ENCODE measurements around the gene CLCN2.
A peak's percentile ranks its signal among the peaks of the same experiment; 100 is the strongest.

The CLCN2 gene

DNA sequence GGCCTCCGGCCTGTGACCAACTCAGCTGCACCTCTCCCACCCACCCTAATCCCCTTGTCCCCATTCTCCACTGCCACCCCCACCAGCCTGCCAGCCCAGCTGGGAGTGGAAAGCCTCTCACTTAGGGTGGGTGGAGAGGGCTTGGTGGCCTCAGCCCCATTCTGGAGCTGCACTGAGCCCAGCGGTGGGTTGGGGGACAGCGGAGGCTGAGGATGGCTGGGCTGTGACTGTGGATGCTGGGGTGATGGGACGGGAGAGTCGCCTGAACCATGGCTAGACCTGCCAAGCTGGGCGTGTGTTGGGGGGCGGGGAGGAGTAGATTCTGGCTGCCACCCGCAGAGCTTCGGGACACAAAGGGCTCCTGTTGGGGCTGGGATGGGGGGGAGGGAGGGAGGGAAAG, 1.8 kb downstream of the CLCN2 start:
- DNase-seq: no peak

- DNase-seq: no peak
These were observed 2.5 kb downstream of the CLCN2 start for GRCh38 chr3:184358921-184359350.

- no peak for DNase-seq
These were observed 3.2 kb downstream of the CLCN2 start for GRCh38 chr3:184358124-184358767.

DNA sequence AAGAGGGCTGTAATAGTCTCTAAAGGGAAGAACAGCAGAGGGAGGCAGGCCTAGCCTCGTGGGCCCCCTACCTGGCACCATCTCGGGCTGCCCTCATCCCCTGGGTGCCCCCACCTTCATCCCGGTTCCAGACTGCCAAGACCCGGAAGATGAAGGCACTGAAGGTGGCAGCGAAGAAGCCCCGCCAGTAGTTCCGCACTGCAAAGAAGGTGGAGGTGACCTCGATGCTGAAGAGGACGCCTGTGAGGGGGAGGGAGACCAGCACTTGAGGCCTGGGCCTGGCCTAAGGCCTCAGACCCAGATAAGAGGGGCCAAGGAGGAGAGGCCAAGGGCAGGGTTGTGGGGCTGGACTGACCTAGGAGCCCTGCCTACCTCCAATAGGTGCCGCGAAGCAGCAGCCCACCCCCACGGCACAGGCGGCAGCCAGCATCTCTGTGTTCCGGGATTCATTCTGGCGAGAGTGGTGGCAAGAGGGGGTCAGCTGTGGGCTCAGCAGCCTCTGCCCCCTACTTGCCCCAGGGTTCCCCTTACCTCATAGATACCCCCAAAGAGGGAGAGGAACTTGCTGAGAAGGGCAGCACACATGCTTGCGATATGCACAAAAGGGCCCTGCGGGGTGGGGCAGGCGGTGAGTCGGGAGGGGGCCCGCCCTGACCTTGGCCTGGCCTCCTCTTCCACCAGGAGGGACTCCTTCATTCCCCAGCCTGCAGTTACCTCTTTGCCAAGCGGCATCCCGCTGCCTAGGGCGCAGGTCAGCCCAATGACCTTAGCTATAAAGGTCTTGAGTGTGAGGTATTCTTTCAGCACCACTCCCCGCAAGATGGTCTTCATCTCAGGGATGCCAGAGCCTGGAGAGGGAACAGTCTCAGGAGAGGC, 3.9 kb downstream of the CLCN2 start:
- no peak for DNase-seq

- DNase-seq: no peak
These were observed 6.0 kb downstream of the CLCN2 start for GRCh38 chr3:184355261-184356040.

- no peak for DNase-seq
These were observed 6.7 kb downstream of the CLCN2 start for GRCh38 chr3:184354754-184355153.

DNA sequence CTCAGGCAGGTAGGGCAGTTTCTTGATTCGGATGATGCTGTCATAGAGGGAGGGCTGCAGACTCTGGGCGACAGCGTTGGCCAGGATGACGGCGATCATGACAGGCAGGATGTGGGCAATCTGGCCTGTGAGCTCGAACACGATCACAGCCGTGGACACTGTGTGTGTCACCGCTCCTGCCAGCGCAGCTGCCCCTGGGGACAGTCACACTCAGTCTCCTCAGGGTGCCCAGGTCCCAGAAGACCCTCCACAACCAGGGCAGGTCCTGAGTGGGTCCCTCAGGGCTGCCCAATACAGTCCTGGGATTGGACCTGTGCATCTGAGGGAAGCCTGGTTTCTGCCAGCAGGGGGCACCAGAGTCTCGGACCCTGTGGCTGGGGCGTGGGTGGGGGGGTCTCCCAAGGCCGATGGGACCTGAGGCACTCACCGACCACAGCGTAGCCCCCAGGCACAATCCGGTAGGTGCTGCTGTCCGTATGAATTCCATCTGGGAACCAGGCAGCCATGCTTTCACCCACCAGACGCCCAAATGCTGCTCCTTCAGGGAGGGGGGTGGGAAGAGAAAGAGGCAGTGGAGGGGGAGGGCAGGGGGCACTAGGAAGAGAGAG, 7.2 kb downstream of the CLCN2 start:
- DNase-seq: peak; percentile 53

DNA sequence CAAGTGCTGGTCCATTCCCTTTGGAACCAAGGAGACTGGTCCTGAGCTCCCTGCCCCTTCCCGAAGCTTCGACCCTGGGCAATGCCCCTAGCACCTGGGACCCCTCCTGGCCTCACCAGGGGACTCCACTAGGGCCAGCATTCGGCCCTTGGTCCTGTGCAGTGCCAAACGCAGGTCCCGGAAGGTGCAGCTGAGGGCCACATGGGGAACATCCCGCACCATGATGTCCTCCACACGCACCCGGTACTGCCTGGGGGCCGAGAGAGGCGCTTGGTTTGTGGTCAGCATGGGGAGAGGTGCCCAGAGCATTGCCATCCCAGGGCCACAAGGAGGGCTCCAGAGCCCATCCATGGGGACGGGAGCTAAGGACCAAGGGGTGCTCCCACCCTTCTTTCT, 7.9 kb downstream of the CLCN2 start:
- no peak for DNase-seq

GRCh38 chr3:184352897-184353545, 8.4 kb downstream of the CLCN2 start:
- DNase-seq: no peak

- DNase-seq: no peak
These were observed 9.1 kb downstream of the CLCN2 start for GRCh38 chr3:184352149-184352785.

DNA sequence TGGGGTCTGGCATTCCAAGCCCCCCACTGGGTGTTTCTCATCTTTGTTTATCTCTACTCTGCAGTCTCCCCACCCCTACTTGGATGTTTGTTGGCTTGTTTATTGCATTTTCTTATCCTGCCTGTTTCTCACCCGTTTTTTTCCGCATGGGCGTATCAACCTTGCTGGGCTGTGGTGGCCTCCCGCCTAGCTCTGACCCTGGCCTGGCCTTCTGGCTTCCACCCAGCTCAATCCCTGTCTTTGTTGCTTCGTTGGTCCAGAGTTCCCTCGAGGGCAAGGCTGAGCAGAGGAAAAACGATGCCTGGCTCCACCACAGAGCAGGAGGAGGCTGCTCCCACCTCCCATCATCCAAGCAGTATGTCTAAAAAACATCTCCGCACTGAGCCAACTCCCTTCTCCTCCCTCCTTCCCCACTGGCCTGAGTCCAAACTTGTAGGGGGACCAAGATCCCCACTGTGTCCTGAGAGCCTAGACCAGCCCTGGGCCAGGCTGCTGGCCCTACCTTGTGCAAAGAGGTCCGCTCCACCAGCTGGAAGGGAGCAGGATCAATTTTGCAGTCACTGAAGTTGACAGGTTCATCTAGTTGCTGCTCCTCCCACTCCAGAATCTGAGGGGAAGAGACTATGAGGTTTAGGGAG, 9.8 kb downstream of the CLCN2 start:
- no peak for DNase-seq

DNA sequence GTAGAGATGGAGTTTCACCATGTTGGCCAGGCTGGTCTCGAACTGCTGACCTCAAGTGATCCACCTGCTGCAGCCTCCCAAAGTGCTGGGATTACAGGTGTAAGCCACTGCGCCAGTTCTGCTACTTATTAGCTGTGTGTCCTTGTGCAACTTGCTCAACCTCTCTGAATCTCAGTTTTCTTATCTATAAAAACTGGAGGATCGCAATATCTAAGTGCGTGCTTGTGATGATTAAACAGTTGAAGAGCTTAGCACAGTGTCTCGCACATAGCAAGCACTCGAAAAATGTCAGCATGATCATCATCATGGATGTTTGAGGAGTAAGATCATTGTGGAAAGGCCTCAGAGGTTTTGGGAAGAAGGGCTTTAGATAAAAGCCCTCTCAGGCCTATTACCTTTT, 10.8 kb downstream of the CLCN2 start:
- DNase-seq: no peak

GRCh38 chr3:184349563-184350470, 11.6 kb downstream of the CLCN2 start:
- DNase-seq: no peak

DNA sequence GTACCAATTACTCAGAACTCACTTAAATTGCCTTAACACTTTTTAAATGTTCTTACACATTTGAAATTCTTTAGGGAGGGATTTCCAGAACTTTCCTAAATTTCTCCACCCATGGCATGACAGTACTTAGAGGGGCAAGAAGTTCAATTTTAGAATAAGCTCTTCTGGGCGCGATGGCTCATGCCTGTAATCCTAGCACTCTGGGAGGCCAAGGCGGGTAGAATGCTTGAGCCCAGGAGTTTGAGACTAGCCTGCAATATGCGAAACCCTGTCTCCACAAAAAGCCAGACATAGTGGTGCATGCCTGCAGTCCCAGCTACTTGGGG, 13.4 kb downstream of the CLCN2 start:
- DNase-seq: no peak

GRCh38 chr3:184347321-184348056, 13.9 kb downstream of the CLCN2 start:
- DNase-seq: no peak

DNA sequence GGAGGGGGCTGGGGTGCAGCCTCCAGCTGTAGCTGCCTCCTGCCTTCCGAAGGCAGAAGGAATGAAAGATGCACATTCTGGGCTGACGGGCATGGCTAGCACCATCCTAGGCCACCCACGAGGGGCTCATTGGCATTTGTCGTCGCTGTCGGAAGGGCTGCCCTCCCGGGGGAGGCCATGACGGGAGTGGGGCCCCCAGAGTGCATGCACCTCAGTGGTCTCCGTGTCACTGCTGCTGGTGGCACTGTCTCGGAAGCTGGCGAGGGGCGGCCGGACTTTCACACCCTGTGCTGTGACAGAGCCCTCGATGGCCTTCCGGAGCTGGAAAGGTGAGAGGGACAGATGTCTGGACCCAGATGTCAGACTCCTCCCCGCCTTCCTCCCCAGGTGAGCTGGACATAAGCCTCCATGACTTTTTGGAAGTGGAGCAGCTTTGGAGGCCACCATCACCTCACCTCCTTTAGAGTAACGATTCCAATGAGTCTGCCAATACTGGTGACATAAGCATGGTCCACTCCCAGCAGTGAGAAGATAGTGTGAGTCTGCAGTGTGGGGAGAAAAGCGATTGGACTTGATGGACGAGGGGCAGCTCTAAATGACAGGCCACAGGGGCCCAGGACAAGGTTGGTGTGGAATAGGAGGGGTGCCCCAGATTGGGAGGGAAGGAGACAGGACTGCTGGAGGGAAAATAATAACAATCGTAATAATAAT, 14.8 kb downstream of the CLCN2 start:
- no peak for DNase-seq

DNA sequence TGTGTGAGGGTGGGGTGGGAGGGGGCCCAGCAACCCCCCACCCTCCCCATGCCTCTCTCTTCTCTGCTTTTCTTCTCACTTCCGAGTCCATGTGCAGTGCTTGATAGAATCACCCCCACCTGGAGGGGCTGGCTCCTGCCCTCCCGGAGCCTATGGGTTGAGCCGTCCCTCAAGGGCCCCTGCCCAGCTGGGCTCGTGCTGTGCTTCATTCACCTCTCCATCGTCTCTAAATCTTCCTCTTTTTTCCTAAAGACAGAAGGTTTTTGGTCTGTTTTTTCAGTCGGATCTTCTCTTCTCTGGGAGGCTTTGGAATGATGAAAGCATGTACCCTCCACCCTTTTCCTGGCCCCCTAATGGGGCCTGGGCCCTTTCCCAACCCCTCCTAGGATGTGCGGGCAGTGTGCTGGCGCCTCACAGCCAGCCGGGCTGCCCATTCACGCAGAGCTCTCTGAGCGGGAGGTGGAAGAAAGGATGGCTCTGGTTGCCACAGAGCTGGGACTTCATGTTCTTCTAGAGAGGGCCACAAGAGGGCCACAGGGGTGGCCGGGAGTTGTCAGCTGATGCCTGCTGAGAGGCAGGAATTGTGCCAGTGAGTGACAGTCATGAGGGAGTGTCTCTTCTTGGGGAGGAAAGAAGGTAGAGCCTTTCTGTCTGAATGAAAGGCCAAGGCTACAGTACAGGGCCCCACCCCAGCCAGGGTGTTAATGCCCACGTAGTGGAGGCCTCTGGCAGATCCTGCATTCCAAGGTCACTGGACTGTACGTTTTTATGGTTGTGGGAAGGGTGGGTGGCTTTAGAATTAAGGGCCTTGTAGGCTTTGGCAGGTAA, 15.9 kb downstream of the CLCN2 start:
- peak; percentile 87 for DNase-seq

GRCh38 chr3:184344579-184345316, 16.7 kb downstream of the CLCN2 start:
- no peak for DNase-seq
